ENCODE results near the gene PLEKHA7. TPM values are rescaled to one million over a fixed set of nuclear protein-coding genes. Genes with fewer than 3 reads are reported as not detected.

PLEKHA7 gene
- total and polyA plus RNA-seq, 2 of the 8 experiments (the other 6 are each of a cell fraction or from before 2014, with no cell fraction given): 11.4 to 25.6 TPM

GRCh38 chr11:16973338-16973964 is 40.8 kb downstream of the PLEKHA7 start:
- no peak overlapping the region for H2AK5ac ChIP-seq (ENCODE audit: low read depth, low read length)
- POLR2A ChIA-PET (ENCODE audit: partially characterized antibody): no interaction called here
- H3K9ac ChIP-seq (replicated peaks in 1 of 4; ENCODE audit: extremely low read depth in 1 of 4, low read depth in 3 of 4, low read length in 3 of 4): no peak overlapping the region
- no peak for TF ChIP-seq SIN3A (conservative IDR thresholded peaks at IDR 0.05 in 1 of 2, IDR thresholded peaks at IDR 0.05 in 1 of 2; ENCODE audit: low read depth in 1 of 2, low read length in 2 of 2)
- no peak for TF ChIP-seq PHF8 (conservative IDR thresholded peaks at IDR 0.05; ENCODE audit: low read depth, low read length)
- TF ChIP-seq EGR1 (IDR thresholded peaks at IDR 0.05; ENCODE audit: borderline replicate concordance, low read depth, low read length): no peak
- no peak for TF ChIP-seq EP300 (IDR thresholded peaks at IDR 0.05; ENCODE audit: borderline replicate concordance in 1 of 2, low read depth in 2 of 2, low read length in 2 of 2)
- TF ChIP-seq RNF2 (IDR thresholded peaks at IDR 0.05; ENCODE audit: borderline replicate concordance, low read depth, low read length, missing control alignments, poor library complexity, severe bottlenecking): no peak
- TF ChIP-seq RAD21 (IDR thresholded peaks at IDR 0.05 in 1 of 2, conservative IDR thresholded peaks at IDR 0.05 in 1 of 2; ENCODE audit: low read depth in 2 of 2, low read length in 2 of 2): no peak
- TF ChIP-seq SIX5 (IDR thresholded peaks at IDR 0.05; ENCODE audit: low read depth, low read length): no peak
- TF ChIP-seq RBBP5 (IDR thresholded peaks at IDR 0.05; ENCODE audit: borderline replicate concordance, low read depth, low read length): no peak
- TF ChIP-seq, protein P1, sequence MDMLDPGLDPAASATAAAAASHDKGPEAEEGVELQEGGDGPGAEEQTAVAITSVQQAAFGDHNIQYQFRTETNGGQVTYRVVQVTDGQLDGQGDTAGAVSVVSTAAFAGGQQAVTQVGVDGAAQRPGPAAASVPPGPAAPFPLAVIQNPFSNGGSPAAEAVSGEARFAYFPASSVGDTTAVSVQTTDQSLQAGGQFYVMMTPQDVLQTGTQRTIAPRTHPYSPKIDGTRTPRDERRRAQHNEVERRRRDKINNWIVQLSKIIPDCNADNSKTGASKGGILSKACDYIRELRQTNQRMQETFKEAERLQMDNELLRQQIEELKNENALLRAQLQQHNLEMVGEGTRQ (IDR thresholded peaks at IDR 0.05; ENCODE audit: low read length): no peak
- no peak for TF ChIP-seq SIRT6 (IDR thresholded peaks at IDR 0.05; ENCODE audit: low read length)

More at GRCh38 chr11:16973338-16973964, 40.8 kb downstream of the PLEKHA7 start:
- DNase-seq (ENCODE audit: low read depth in 1 of 2, low spot score in 2 of 2): no peak
- Histone ChIP-seq H3K4me3 (ENCODE audit: extremely low read depth in 1 of 4, insufficient read depth in 2 of 4, low read depth in 3 of 4, low read length in 4 of 4) (no peak overlapping the region), H3K9me3 (ENCODE audit: insufficient read depth in 2 of 2, low read depth in 1 of 2, low read length in 1 of 2) (no peaks in the 10 kb centered on the region), H3K27ac (ENCODE audit: low read depth, low read length) (no peak overlapping the region), H4K91ac (replicated peaks; ENCODE audit: insufficient read length, low read length) (no peak overlapping the region), H3K36me3 (ENCODE audit: control insufficient read depth in 2 of 4, insufficient read depth in 4 of 4, low read length in 3 of 4) (no peaks in the 10 kb centered on the region), H3K27me3 (replicated peaks in 1 of 4; ENCODE audit: control insufficient read depth in 3 of 4, extremely low read depth in 1 of 4, insufficient read depth in 3 of 4, low read length in 3 of 4) (no peaks in the 10 kb centered on the region), H3K4me2 (ENCODE audit: insufficient read depth in 1 of 2, low read depth in 2 of 2, low read length in 2 of 2) (no peak overlapping the region), H3K23me2 (ENCODE audit: low read depth, low read length) (no peaks in the 10 kb centered on the region), H2AFZ (ENCODE audit: low read length) (no peak overlapping the region), H3K14ac (ENCODE audit: insufficient read length) (no peak overlapping the region), H3K18ac (ENCODE audit: extremely low read depth, low read length) (no peak overlapping the region), H2BK20ac (ENCODE audit: low read length) (0 out of 2 replicates have a peak overlapping the region, but pooled peaks have one; percentile 51), H3K56ac (replicated peaks; ENCODE audit: insufficient read length, low read depth, low read length) (no peak overlapping the region), H3K4ac (replicated peaks; ENCODE audit: insufficient read length, low read depth, low read length) (no peak overlapping the region), H2BK120ac (replicated peaks; ENCODE audit: low read depth, low read length) (no peak overlapping the region), H3K79me1 (ENCODE audit: low read depth, low read length) (peaks cover 4% of the 10 kb centered on the region), H2BK15ac (ENCODE audit: low read length) (no peak overlapping the region), H2BK12ac (ENCODE audit: low read depth, low read length) (0 out of 2 replicates have a peak overlapping the region, but pooled peaks have one; percentile 19), H3K23ac (ENCODE audit: insufficient read length) (no peak overlapping the region), H3K4me1 (replicated peaks in 1 of 4; ENCODE audit: control insufficient read depth in 3 of 4, insufficient read depth in 4 of 4, low read length in 3 of 4) (peaks cover 3 to 14% (median 8%) of the 10 kb centered on the region in 4 experiments; a peak in 5 of 7 replicates), H2BK5ac (ENCODE audit: low read depth, low read length) (no peak overlapping the region), H3K79me2 (ENCODE audit: control insufficient read depth in 1 of 2, insufficient read depth in 2 of 2, low read length in 2 of 2) (peaks cover 0 to 10% of the 10 kb centered on the region in 2 experiments; a peak in 1 of 4 replicates), H4K5ac (ENCODE audit: insufficient read length, low read depth, low read length) (no peak overlapping the region), H4K20me1 (replicated peaks in 1 of 2; ENCODE audit: control insufficient read depth in 1 of 2, insufficient read depth in 2 of 2, low read length in 2 of 2) (peaks cover 0 to 6% of the 10 kb centered on the region in 2 experiments), H4K8ac (ENCODE audit: extremely low read depth, insufficient read depth, low read length) (no peak overlapping the region)
- WGBS, 2 experiments (ENCODE audit: extremely low coverage in 1 of 2, insufficient coverage in 1 of 2, insufficient read length in 1 of 2, insufficient replicate concordance in 2 of 2, low coverage in 1 of 2, low lambda C conversion rate in 2 of 2, missing lambda C conversion rate in 1 of 2): 87% methylated on average over 3 of the region's 3 CpGs; no CpG with 5 or more reads in 1 of the 2 experiments
- CTCF ChIA-PET (ENCODE audit: partially characterized antibody): interaction anchor here (2.3 kb wide), 1 partner anchor 42 kb away, joined by 6 read pairs; no protein-coding TSS in a partner anchor
- FAIRE-seq: no peak
